ENCODE measurements around the gene URI1.

- no peak for TF ChIP-seq CTCF (IDR thresholded peaks at IDR 0.05)
- no peak for TF ChIP-seq POLR2A (IDR thresholded peaks at IDR 0.05)
Observed at GRCh38 chr19:30062065-30062906, 120.2 kb downstream of the URI1 start.

Data from thyroid gland (tissue), 4 donors.